ENCODE measurements around the gene GRHPR.

Gene GRHPR

DNA sequence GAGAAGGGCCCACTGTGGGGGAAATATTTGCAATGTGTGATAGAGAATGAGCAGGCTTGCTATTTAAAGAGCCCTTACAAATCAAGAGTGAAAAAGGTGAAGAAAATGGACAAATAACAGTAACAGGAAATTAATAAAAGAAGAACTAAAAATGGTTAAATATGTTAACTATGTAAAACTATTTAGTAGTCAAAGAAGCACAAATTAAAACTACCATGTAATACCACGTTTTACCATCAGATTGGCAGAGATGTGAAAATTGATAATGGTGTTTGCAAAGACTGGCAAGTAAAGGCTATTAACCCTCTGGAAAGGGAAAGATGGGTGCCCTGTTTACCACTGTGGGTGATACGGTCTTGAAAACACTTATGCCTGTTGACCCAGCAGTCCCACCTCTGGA, 23.2 kb upstream of the GRHPR start:
- no peak for DNase-seq

DNA sequence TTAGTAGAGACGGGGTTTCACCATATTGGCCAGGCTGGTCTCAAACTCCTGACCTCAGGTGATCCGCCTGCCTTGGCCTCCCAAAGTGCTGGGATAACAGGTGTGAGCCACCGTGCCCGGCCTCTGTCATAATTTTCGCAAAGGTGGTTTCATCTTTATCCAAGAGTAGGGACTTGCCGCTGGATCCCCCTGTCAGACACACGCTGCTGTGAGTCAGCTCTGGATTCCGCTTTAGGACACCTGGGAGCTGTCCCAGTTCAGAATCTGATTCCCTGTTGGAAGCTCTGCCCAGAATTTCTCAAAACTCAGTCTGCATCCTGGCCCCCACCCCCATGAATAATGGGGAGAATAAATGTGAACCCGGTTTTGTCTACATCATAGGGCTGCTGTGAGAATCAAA, 17.9 kb upstream of the GRHPR start:
- no peak for DNase-seq

DNA sequence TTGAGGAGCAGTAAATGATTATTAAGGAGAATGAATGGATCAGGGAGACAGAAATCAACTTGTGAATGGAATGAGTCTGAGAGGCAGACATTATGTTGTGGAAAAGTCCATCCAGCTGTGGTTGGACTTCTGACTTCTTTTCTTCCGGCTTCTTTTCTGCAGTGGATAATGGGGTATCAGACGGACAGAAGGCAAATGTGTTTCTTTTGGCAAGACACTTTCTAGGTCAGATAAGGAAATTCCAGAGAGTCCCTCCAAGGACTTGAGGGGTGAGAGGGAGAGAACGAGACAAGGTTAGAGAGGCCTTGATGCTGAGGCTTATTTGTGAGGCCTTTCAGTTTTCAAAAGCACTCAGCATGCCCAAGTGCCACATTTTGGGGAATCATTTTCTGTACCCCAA, 17.1 kb upstream of the GRHPR start:
- no peak for DNase-seq

DNA sequence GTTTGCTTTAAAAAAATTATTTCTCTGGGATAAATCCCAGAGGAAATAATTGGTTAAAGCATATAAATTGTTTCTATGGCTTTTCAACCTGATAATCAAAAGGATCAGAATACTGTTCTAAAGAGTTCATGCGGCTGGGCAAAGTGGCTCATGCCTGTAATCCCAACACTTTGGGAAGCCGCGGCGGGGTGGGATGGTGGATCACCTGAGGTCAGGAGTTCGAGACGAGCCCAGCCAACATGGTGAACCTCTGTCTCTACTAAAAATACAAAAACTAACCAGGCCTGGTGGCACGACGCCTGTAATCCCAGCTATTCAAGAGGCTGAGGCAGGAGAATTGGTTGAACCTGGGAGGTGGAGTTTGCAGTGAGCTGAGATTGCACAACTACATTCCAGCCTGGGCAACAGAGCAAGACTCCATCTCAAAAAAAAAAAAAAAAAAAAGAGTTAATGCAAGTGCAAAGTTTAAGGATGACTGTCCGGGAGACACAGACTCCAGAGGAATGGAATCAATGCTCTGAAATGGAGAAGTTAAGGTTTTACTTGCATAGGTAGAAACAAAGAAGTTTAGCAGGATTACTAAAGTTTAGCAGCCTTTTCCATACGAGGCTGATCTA, 16.6 kb upstream of the GRHPR start:
- DNase-seq, result no peak

DNA sequence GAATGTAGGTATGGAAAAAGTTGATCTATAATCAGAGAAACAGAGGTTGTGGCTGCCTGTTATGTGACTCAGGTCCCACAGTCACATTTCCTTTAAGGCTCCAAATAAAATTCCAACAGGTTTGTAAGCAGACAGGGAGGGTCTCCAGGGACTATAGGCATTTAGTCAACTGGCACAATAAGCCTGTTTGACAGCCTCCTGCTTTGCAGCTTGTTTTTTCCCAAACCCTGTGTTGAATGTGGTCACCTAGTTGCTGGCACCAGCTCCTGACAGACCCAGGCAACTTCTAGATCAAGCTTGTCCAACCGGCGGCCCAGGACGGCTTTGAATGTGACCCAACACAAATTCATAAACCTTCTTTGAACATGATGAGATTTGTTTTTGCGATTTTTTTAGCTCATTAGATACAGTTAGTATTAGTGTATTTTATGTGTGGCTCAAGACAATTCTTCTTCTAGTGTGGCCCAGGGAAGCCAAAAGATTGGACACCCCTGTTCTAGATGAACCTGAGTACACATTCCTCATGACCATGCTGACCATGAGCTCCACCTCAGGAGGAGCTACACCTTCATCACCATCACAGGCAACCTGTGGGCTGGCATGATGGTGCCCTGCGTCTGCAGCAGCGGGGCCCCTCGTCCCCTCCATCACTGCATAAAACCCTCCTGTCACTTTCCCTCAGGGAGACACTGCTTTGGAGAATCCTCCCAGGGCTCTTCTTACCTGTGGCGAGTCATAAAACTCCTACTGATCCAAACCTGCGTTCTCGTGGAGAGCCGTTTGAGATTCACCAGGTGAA, 15.7 kb upstream of the GRHPR start:
- no peak for DNase-seq

DNA sequence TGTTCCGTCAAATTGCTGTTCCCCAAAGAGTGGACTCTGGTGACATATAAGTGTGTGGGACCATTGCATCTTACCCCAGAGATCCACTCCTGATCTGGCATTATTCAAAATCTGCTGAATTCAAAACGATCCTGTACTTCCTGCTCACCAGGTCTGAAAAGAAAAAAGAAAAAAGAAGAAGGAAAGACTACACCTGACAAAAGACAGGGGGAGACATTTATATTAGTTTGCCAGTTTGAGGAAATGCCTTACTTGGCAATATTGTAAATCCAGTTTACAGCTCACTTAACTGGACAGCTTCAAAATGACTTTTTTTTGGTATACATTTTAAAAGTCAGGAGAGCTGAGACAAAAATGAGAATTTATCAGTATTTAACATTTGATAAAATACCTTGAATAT, 15.0 kb upstream of the GRHPR start:
- no peak for DNase-seq

DNA sequence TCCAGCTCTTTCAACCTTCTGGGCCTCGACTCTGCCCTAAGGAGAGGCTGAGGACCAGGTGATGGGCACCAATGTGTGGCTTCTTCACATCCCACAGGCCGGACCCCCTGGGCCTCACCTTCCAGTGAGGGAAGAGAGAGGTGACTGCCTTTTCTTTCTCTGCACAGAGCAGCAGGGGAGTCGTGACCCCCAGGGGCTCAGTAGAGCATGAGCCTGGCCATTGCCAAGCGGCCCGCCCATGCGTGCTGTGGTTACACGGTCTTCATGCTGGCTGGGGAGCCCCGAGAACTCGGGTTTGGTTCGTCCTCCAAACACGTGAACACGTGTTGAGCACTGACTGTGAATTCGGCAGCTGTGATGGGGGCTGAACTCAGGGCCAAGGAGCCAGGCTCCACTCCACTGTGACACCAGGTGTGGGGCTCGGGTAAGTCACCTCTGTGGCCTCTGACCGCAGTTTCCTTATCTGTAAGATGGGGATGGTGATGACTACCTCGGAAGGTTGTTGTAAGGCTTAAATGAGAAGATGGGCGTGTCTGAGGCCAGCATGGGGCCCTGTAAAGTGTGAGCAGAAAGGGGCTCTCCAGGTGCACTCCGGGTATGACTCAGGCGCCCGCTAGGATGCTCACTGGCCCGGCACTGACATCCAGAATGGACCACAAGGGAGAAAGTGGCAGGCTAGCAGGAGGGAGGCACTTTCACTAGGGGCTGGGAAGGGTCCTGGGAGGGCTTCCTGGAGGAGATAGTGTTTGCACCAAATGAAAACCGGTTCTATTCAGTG, 13.4 kb upstream of the GRHPR start:
- DNase-seq, result peak; percentile 89

DNA sequence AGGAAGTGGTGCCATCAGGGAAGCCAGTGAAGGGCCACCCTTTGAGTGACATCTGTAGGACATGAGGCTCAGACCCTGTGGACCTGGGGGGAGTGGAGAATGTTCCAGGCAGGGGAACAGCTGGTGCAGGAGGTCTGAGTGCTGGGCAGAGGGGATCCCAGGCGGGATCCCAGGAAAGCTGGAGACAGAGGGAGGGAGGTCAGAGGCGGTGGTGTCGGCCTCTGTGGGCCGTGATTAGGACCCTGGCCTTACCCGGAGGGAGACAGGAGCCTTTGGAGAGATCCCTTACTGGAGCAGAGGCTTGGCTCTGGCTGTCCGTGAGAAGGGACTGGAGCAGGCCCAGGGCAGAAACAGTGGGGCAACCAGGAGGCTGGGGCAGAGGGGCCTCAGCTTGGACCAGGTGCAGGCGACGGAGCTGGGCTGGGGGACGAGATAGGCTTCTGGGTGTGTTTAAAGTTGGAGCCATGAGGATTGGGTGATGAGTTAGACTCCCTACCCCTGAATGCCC, 12.1 kb upstream of the GRHPR start:
- no peak for DNase-seq

DNA sequence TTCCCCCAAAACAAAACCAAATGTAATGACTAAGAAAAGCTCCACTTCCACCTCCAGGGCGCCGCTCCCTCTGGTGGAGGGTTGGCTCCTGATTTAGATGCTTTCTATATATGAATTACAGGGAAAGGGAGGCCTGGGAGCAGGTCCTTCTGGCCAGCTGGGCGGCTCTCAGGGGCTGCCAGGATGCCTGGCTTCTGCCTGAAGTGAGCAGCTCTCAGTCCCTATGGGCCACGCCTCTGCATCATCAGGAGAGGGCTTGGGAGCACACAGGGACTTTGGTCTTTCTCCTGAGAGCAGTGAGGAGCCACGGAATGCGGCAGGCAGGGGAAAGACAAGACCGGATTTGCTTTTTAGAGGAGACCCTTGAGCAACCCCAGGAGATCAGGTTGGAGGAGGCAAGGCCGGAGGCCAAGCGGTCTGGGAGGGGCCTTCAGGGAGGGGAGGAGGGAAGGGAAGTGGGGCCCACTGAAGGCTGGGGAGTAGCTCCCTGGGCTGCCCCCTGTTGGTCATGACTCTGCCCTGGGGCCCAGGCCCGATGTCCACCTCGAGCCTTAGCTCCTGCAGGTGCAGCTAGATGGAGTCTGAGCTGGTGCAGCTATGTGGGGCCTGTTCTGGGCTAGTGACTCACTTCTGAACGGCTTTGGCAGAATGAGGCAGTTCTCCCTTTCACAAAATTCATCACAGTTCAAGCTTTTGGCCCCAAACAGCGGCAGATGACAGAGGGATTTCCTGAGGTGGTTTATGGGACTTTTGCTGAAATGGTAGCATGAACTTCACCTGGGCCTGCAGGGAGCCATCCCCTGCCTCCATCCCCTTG, 11.3 kb upstream of the GRHPR start:
- DNase-seq, result no peak

DNA sequence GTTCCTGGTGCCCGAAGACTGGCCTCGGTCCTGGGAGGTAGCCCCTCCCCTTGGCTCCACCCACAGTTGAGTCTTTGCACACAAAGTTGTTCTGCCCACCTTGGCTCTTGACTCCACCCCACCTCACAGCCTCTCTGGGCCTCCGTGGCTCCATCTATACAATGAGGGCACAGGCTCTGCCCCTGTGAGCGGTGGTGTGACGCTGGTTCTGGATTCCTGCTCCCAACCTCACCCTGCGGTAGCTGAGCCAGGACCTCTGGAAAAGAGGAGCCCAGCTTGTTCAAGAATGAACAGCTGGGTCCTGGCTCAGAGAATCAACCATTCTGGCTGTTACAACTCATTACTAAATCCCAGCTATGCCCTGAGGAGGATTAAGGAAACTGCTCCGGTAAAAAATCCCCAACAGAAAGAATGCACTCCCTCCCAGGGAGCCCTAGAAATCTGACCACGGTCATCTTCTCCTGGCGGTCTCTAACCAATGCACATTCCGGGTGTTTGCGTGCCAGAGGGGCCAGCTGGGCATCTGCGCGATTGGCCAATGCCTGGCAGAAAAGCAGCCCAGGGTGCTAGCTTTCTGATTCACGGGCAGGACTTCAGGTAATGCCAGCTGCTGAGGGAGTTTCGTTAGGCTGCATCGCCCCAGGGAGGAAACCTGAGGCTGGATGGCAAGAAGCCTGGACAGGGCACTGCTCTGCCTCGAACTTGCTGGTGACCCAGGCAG, 9.9 kb upstream of the GRHPR start:
- DNase-seq, result no peak

DNA sequence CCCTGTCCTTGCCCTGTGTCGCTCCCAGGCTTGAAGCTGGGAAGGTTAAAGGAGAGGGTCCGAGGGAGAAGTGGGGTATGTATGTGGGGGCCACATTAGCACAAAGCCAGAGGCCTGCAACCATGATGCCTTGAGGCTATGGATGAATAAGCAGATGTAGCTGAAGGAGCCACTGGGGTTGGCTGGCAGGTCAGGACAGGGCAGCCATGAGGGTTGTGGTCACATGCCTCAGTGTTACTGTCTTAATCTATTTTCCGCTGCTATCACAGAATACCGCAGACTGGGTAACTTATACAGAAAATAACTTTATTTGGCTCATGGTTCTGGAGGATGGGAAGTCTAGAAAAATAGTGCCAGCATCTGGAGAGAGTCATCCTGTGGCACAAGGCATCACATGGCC, 9.2 kb upstream of the GRHPR start:
- no peak for DNase-seq

DNA sequence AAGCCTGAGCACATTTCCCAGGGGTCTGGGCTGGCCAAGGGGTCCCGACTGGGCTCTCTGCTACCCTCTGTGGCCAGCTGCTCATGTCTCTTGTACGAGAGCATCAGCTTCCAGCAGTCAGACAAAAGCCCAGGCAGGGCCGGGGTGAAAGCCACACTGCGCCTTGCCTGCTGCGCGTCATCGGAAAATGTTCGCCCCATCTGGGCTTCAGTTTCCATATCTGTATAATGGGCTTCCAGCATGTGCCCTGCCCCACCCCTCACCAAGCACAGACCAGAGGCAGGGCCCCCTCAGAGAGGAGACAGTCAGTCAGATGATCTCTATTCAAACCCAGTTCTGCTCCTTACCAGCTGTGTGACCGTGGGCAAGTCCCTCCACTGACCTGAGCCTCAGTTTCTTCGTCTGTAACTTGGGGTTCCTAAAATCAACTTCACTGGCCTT, 8.0 kb upstream of the GRHPR start:
- no peak for DNase-seq

DNA sequence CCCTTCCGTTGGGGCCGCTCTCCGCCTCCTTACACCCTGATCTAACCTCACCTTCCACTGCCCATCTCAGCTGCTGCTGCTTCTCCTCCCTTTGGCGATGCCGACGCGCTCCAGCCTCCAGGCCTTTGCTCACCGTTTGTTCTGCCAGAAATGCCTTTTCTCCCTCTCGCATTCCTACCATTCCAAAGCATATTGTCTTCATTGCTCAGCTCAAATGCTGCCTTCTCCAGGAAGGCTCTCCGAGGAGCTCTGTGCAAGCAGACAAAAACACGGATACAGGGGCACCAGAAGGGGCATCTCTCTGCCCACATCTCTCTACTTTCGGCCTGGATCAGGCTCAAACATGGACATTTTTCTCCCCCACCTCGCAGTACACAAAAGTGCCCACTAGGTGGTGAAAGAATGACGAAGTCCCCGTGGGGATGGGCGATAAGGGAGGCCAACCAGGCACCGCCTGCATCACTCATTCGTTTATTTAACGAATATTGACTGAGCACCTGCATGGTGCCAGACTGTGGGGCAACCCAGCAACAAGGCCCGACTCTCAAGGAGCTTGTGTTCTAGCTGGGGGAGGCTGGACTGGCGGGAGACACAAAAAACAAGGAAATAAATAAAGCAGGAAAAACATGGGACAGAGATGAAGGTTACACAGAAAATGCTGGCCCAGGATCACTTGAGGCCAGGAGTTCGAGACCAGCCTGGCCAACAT, 7.3 kb upstream of the GRHPR start:
- DNase-seq, result peak; percentile 67

DNA sequence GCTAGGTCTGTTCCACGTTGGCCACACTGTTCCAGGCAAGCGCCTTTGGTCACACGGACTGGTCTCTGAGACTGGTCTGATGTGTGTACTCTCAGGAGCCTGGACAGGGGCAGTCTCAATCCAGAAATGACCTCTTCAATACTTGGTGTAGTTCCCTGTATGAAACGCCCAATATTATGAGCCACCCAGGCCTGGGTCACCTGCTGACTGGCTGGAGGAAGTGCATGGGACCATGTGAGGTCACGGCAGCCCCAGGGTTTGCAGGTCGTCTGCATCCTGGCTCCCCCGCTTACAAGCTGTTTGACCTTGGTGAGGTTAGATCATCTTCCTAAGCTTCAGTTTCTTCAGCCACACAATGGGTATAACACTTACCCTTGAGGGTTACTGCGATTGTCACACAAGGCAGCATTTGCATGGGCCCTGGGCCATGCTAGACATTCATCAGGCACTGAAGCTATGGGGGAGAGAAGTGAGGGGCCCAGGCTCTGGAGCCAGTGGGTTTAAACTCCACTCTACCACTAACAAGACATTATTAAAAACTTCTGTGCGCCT, 5.2 kb upstream of the GRHPR start:
- DNase-seq, result no peak

DNA sequence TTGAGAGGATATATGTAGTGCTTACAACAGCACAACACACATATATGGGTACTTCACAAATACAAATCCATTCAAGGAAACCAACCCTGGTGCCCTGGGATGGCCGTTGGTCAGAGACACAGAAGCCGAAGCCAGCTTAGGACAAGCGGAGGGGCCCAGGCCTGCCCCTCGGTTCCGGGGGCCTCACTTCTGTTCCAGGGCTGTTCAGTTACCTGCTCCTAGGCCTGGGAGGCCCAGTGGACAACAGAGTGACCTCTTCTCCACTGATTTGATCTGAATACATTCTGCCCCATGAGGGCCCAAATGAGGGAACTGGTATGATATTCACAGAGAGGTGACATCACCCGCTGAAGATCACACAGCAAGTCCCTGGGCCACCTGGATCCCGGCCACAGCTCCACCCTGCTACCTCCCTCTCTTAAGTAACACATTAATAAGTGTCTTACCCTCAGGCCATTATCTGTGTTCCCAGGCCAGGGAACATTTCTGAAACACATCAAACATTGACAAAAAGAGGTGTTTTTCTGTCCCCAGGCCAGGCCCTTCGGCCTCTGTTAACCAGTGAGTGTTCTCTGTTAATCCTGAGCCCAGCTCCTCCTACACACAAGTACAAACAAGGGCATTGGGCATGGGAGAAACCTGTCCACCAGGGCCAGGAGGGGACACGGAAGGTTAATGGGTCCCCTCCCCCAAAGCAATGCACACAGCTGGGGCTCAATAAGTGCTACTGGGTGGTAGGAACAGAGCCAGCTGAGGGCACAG, 4.5 kb upstream of the GRHPR start:
- no peak for DNase-seq

DNA sequence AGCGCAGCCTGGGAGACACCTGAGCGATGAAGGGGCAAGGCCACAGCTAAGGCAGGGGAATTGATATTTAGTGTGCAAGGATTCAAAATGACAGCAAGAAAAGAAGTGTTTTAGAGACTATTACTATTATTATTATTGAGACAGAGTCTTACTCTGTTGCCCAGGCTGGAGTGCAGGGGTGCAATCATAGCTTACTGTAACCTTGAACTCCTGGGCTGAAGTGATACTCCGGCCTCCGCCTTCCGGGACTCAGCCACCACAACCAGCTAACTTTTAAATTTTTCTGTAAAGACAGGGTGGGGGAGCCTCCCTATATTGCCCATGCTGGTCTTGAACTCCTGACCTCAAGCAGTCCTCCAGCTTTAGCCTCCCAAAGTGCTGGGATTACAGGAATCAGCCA, 3.3 kb upstream of the GRHPR start:
- no peak for DNase-seq

DNA sequence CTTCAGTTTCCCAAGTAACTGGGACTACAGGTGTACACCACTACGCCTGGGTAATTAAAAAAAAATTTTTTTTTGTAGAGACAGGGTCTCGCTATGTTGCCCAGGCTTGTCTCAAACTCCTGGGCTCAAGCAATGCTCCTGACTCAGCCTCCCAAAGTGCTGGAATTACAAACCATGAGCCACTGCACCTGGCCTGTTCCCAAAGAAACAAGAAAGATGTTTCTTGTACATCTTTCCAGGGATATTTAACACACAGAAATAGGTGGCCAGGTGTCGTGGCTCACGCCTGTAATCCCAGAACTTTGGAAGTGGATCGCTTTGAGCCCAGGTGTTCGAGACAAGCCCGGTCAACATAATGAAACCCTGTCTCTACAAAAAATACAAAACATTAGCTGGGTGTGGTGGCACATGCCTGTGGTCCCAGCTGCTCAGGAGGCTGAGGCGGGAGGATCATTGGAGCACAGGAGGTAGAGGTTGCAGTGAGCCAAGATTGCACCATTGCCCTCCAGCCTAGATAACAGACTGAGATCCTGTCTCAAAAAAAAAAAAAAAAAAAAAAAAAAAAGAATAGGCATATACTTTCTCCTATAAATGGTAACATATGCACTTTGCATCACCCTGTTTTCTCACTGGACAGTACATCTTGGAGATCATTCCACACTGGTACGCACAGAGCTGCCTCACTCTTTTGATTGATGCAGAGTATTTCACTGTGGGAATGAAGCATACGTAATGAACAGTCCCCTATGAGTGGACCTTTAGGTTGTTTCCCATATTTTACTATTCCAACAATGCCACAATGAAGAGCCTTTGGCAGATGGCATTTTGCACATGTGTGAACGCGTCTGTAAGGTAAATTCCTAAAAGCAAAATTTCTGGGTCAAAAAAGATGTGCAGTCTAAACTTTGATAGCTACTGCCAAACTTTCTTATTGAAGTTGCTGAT, 2.0 kb upstream of the GRHPR start:
- DNase-seq, result no peak

DNA sequence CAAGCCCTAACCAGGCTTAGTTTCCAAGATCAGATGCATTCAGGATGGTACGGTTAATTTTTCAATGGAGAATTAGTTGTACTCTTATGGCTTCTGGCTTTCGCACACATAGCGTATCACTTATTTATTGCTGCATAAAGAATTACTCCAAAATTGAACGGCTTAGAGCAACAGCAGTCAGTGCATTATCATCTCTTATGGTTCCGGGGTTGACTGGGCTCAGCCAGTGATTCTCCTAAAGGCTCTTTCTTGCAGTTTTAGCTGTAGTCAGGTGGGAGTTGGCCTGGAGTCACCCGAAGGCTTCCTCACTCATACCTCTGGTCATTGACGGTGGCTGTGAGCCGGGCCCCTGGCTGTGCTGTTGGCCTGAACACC, 595 bp upstream of the GRHPR start:
- no peak for DNase-seq

DNA sequence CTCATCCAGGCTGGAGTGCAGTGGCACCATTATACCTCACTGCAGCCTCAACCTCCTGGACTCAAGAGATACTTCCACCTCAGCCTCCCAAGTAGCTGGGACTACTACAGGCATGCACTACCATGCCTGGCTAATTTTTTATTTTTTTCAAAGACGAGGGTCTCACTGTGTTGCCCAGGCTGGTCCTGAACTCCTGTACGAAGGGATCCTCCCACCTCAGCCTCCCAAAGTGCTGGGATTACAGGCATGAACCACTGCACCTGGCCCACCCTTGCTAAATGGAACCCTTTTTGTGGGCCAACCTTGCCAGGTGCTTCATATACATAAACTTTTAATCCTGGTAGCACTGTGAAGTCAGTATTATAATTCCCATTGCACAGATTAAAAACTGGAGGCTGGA, 1.0 kb downstream of the GRHPR start:
- DNase-seq, result no peak

Data from CD4-positive, alpha-beta T cell treated with Interferon gamma for 1 hour (primary cell).